SH-SY5Y (cell line): ENCODE results near the gene MX2.

Source experiments
- GATA2 ChIP-seq: IDR thresholded peaks from 2 replicates; pipeline ENCODE4 v1.6.1; 2011; ENCODE audit warnings: mild to moderate bottlenecking, low read depth, low read length
- GATA3 ChIP-seq: IDR thresholded peaks from 2 replicates; pipeline ENCODE4 v1.6.1; 2011; ENCODE audit warnings: low read depth, mild to moderate bottlenecking, low read length, moderate library complexity

Gene MX2

DNA sequence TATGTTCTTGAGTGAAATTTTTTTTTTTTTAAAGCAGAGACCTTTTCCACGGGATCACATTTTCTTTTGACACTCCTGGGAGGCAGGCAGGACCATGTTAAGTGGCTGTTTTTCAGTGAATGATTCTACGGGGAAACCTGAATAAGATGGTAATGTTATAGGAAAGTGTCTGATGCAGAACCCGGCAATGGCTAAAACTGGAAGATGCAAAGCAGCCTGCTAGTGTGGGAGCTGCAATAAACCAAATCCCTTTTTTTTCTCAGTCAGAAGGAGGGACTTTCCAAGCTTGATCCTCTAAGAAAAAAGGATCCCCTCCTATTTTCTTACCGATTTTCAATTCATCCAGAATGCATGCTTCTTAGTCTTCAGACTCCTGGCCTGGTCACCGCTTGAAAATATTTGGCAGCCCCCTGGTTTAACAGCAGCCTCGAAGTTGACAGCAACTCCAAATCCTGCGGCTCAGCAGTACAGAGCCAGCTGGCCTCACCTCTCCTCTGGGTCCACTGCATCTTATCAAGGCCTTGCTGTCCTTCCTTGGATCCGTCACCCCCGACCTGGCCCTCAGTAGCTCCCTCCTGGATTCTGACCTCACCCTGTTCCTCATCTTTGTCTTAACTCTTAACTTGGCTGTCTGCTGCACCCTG is 5.6 kb downstream of the MX2 start:
- TF ChIP-seq GATA3 (no peak), GATA2 (no peak)

DNA sequence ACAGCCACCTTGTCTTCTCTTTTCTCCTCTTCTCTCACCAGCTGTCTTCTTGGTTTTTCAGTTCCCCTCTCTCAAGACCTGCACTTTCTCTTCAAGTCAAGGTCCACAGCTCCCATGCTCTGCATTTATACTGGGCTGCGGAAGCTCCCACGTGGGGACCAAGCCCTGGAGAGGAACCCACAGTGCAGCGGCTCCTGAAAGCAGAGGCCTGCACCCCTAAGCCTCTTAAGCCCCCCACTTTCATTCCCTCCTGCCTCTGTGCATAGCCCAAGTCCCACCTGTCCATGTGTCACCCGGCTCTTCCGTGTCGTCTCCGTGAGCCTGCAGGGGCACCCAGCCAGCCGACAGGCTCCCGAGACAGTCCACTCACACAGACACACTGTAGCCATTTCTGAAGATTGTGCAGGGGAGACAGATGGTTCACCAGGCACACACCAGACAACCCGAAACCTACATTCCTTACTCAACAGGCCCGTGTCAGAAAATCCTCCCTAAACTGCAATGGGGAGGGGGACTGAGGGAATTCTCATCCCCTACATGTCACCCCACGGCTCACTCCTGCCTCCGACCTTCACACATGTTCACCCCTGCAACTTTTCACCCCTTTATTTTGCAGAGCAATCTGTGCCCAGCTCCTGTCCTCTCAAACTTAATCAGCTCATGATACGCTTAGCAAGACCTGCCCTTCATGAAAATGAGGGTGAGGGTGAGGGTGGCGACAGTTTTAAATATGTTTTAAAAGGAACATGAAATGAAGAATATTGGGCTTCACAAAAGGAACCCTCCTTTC is 6.3 kb downstream of the MX2 start:
- TF ChIP-seq GATA2 (no peak), GATA3 (no peak)

DNA sequence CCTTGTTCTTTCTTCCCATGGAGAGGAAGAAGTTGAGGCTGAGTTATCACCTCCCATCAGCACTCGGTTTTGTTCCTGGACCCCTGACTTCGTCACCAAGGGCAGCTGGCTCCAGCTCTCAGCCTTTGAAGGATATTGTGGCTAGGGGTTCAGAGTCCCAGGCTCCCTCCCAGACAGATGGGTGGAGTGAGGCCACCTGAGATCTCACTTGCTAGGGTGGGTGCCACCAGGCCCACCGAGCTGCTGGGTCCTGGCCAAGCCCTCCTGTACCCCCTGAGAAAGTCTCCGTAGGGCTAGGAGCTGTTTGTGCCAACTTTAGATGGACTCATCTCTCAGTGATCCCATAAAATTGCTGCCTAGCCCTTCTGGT is 6.9 kb downstream of the MX2 start:
- no peak for TF ChIP-seq GATA3
- TF ChIP-seq GATA2: no peak

- TF ChIP-seq GATA2: no peak
- TF ChIP-seq GATA3: no peak
Observed at GRCh38 chr21:41369105-41369919, 7.5 kb downstream of the MX2 start.

- TF ChIP-seq GATA2: no peak
- TF ChIP-seq GATA3: no peak
Observed at GRCh38 chr21:41369920-41370839, 8.4 kb downstream of the MX2 start.

GRCh38 chr21:41370840-41371684 is 9.2 kb downstream of the MX2 start:
- no peak for TF ChIP-seq GATA2
- no peak for TF ChIP-seq GATA3

DNA sequence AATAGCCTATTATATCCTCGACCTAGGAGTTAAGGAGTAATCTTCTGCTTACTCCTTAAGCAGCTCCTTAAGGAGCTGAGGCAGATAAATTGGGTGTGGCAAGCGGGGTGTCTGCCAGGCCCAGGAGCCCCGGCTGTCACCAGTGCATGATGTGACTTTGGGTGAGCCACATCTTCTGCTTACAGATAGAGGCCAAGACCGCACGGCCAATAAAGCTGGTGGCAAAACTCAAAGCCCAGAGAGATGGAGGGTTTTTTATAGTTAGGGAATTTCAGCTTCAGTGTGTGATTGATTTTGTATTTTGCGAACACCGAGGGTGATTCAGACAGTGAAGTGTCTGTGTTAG is 9.8 kb downstream of the MX2 start:
- TF ChIP-seq GATA2 (no peak), GATA3 (no peak)

GRCh38 chr21:41373253-41373652 is 11.4 kb downstream of the MX2 start:
- no peak for TF ChIP-seq GATA2
- no peak for TF ChIP-seq GATA3

GRCh38 chr21:41373763-41374162 is 11.9 kb downstream of the MX2 start:
- TF ChIP-seq GATA2: no peak
- no peak for TF ChIP-seq GATA3

DNA sequence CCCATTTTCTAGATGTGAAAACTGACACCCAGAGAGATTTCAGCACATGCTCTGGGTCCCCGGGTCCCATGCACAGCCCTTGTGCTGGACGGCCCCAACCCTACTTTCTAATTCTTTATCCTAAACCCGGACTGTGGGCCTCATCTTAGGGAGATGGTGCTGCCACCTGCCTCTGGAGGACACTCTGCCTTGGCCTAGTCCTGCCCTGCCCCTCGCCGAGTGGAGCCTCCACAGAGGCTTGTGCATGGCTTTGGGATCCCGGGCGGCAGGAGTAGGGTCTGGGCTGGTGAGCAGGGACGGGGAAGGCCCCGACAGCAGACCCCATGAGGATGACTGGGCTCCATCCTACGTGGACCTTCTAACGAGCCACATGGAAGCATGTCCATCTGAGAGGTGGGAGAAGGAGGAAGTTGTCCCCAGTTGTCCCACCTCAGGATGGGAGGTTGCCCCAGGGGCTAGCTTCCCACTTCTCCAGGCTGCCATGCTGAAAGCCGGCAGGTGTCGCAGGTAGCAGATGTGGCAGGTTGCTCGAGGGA is 12.4 kb downstream of the MX2 start:
- no peak for TF ChIP-seq GATA3
- TF ChIP-seq GATA2: no peak

- TF ChIP-seq GATA2: no peak
- no peak for TF ChIP-seq GATA3
Observed at GRCh38 chr21:41374867-41375533, 13.2 kb downstream of the MX2 start.

GRCh38 chr21:41375875-41376274 is 14.0 kb downstream of the MX2 start:
- TF ChIP-seq GATA2: no peak
- TF ChIP-seq GATA3: no peak

- no peak for TF ChIP-seq GATA2
- no peak for TF ChIP-seq GATA3
Observed at GRCh38 chr21:41377715-41378114, 15.9 kb downstream of the MX2 start.

DNA sequence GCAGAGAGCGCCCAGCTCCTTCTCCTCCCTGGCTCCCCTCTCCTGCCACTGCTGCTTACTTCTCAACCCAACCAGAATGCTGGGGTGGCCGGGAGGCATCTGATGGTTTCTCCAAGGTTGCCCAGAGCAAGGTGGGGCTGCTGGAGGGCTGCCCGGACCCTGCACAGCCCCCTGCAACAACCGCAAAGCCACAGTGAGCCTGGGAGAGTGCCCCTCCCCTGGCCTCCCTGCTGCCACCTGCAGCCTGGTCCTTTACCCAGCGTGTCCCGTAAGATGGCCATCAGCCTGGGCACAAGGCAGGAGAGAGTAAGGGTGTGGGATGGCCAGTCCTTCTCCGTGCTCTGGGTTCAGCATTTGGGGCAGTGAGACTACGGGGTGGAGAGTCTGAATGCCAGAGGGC is 17.0 kb downstream of the MX2 start:
- TF ChIP-seq GATA2: no peak
